ENCODE measurements around the gene PIGN. TPM values are rescaled to one million over a fixed set of nuclear protein-coding genes. Genes with fewer than 3 reads are reported as not detected.
"Not testable (repeated sequence)": the region's sequence is repeated elsewhere in the genome, so short reads cannot be mapped to it uniquely, and the experiment has no call there.

PIGN gene
- total RNA-seq, 1 donor from 2014 or later = 21.0 TPM

- no peak for DNase-seq (ENCODE audit: missing footprints)
- intact Hi-C loops (cut with DNase I) = no loop called here
These were observed 113.2 kb downstream of the PIGN start for GRCh38 chr18:62073461-62074281.

GRCh38 chr18:62072370-62072769 lies 114.5 kb downstream of the PIGN start:
- intact Hi-C loops (cut with DNase I) = no loop called here
- DNase-seq (ENCODE audit: missing footprints) = no peak

More at GRCh38 chr18:62073461-62074281, 113.2 kb downstream of the PIGN start:
- ATAC-seq = no peak

GRCh38 chr18:62071071-62071470 lies 115.8 kb downstream of the PIGN start:
- DNase-seq (ENCODE audit: missing footprints) (no peak), ATAC-seq (no peak)
- intact Hi-C loops (cut with DNase I) = no loop called here

More at GRCh38 chr18:62072370-62072769, 114.5 kb downstream of the PIGN start:
- no peak for ATAC-seq

- intact Hi-C loops (cut with DNase I) = no loop called here
- ATAC-seq (no peak), DNase-seq (ENCODE audit: missing footprints) (no peak)
These were observed 116.6 kb downstream of the PIGN start for GRCh38 chr18:62070302-62070701.

- no peak for DNase-seq (ENCODE audit: missing footprints)
- no peak for ATAC-seq
- intact Hi-C loops (cut with DNase I) = no loop called here
These were observed 117.3 kb downstream of the PIGN start for GRCh38 chr18:62069556-62069955.

- DNase-seq (ENCODE audit: missing footprints) (no peak), ATAC-seq (no peak)
- intact Hi-C loops (cut with DNase I) = no loop called here
These were observed 120.6 kb downstream of the PIGN start for GRCh38 chr18:62066102-62066818.

- intact Hi-C loops (cut with DNase I) = no loop called here
- ATAC-seq = no peak
- no peak for DNase-seq (ENCODE audit: missing footprints)
These were observed 122.5 kb downstream of the PIGN start for GRCh38 chr18:62064361-62064760.

GRCh38 chr18:62061821-62062478 lies 124.9 kb downstream of the PIGN start:
- ATAC-seq (no peak), DNase-seq (ENCODE audit: missing footprints) (no peak)
- intact Hi-C loops (cut with DNase I) = no loop called here

GRCh38 chr18:62060820-62061219 lies 126.0 kb downstream of the PIGN start:
- no peak for DNase-seq (ENCODE audit: missing footprints)
- intact Hi-C loops (cut with DNase I) = no loop called here
- ATAC-seq = no peak

- intact Hi-C loops (cut with DNase I) = no loop called here
- ATAC-seq = no peak
- DNase-seq (ENCODE audit: missing footprints) = no peak
These were observed 131.8 kb downstream of the PIGN start for GRCh38 chr18:62054929-62055498.

GRCh38 chr18:62048279-62048678 lies 138.6 kb downstream of the PIGN start:
- intact Hi-C loops (cut with DNase I) = no loop called here
- ATAC-seq (no peak), DNase-seq (ENCODE audit: missing footprints) (no peak)

GRCh38 chr18:62045316-62045715 lies 141.5 kb downstream of the PIGN start:
- intact Hi-C loops (cut with DNase I) = no loop called here

GRCh38 chr18:62044490-62045000 lies 142.3 kb downstream of the PIGN start:
- intact Hi-C loops (cut with DNase I) = no loop called here
- ATAC-seq = no peak
- no peak for DNase-seq (ENCODE audit: missing footprints)

More at GRCh38 chr18:62045316-62045715, 141.5 kb downstream of the PIGN start:
- DNase-seq (ENCODE audit: missing footprints) (no peak), ATAC-seq (no peak)

GRCh38 chr18:62037989-62038778 lies 148.7 kb downstream of the PIGN start:
- intact Hi-C loops (cut with DNase I) = loop anchor here (5.0 kb wide), 1 partner anchor 401 kb away; no protein-coding TSS in a partner anchor
- DNase-seq (ENCODE audit: missing footprints) (no peak), ATAC-seq (peak; percentile 77)

GRCh38 chr18:62037012-62037742 lies 149.7 kb downstream of the PIGN start:
- intact Hi-C loops (cut with DNase I) = loop anchor here (5.0 kb wide), 1 partner anchor 400 kb away; no protein-coding TSS in a partner anchor
- ATAC-seq (peak; percentile 78), DNase-seq (ENCODE audit: missing footprints) (no peak)

GRCh38 chr18:62034286-62034685 lies 152.6 kb downstream of the PIGN start:
- DNase-seq (ENCODE audit: missing footprints); ATAC-seq; intact Hi-C loops (cut with DNase I): not testable (repeated sequence)

- intact Hi-C loops (cut with DNase I) = no loop called here
- ATAC-seq (no peak), DNase-seq (ENCODE audit: missing footprints) (no peak)
These were observed 153.1 kb downstream of the PIGN start for GRCh38 chr18:62033756-62034155.
